Vagina (tissue), 2 donors: ENCODE measurements around the gene DUSP3.

Experiments used
- CTCF ChIP-seq, 3 experiments: fragments of 450-650 bp in 2 of 3; fragments of 200-600 bp in 1 of 3; sonication (generic) in 1 of 3; IDR thresholded peaks; one replicate each; pipeline ENCODE4 v1.5.1; 2017 to 2019; ENCODE audit warnings: antibody characterized with exemption in 3 of 3, mild to moderate bottlenecking in 2 of 3, moderate library complexity in 2 of 3
- POLR2A ChIP-seq, 2 donors: fragments of 450-650 bp; IDR thresholded peaks; one replicate each; pipeline ENCODE4 v1.6.1; 2017; ENCODE audit warnings: antibody characterized with exemption in 2 of 2, mild to moderate bottlenecking in 2 of 2, moderate library complexity in 2 of 2

GRCh38 chr17:43721537-43722268 is 57.1 kb downstream of the DUSP3 start:
- TF ChIP-seq CTCF (IDR thresholded peaks at IDR 0.05), result no peak
- no peak for TF ChIP-seq POLR2A (IDR thresholded peaks at IDR 0.05)
